NCI-H226 (cell line): ENCODE results near the gene LBH.
"Not testable (repeated sequence)": the region's sequence is repeated elsewhere in the genome, so short reads cannot be mapped to it uniquely, and the experiment has no call there.

ENCODE experiments used
- DNase-seq: peaks from one replicate; pipeline ENCODE4 v3.0.0-alpha.2; 2015

Gene LBH

GRCh38 chr2:30259827-30260679, 28.7 kb downstream of the LBH start:
- DNase-seq: no peak

GRCh38 chr2:30260941-30261340, 29.6 kb downstream of the LBH start:
- DNase-seq: no peak

GRCh38 chr2:30261695-30262211, 30.4 kb downstream of the LBH start:
- DNase-seq: no peak

GRCh38 chr2:30262716-30263309, 31.5 kb downstream of the LBH start:
- DNase-seq: no peak

- no peak for DNase-seq
These were observed 32.9 kb downstream of the LBH start for GRCh38 chr2:30264274-30264673.

GRCh38 chr2:30265052-30266015, 34.0 kb downstream of the LBH start:
- DNase-seq: peak; percentile 24

- DNase-seq: no peak
These were observed 34.8 kb downstream of the LBH start for GRCh38 chr2:30266051-30266621.

GRCh38 chr2:30266705-30267104, 35.4 kb downstream of the LBH start:
- no peak for DNase-seq

- no peak for DNase-seq
These were observed 36.0 kb downstream of the LBH start for GRCh38 chr2:30267161-30267975.

- no peak for DNase-seq
These were observed 37.0 kb downstream of the LBH start for GRCh38 chr2:30268296-30268871.

GRCh38 chr2:30269114-30269770, 37.9 kb downstream of the LBH start:
- DNase-seq: not testable (repeated sequence)

GRCh38 chr2:30269771-30270145, 38.4 kb downstream of the LBH start:
- no peak for DNase-seq

GRCh38 chr2:30270166-30270565, 38.8 kb downstream of the LBH start:
- no peak for DNase-seq

GRCh38 chr2:30271301-30271700, 40.0 kb downstream of the LBH start:
- DNase-seq: no peak

- DNase-seq: no peak
These were observed 41.0 kb downstream of the LBH start for GRCh38 chr2:30272286-30272685.

GRCh38 chr2:30272761-30273573, 41.6 kb downstream of the LBH start:
- DNase-seq: peak; percentile 64

GRCh38 chr2:30273574-30273929, 42.2 kb downstream of the LBH start:
- no peak for DNase-seq

GRCh38 chr2:30275256-30275655, 43.9 kb downstream of the LBH start:
- no peak for DNase-seq

GRCh38 chr2:30276455-30276911, 45.1 kb downstream of the LBH start:
- peak; percentile 61 for DNase-seq

- no peak for DNase-seq
These were observed 46.2 kb downstream of the LBH start for GRCh38 chr2:30277582-30277981.
